ENCODE results near the gene PBX1. TPM values are rescaled to one million over a fixed set of nuclear protein-coding genes. Genes with fewer than 3 reads are reported as not detected.

PBX1 gene
- total RNA-seq, 2 donors from 2014 or later, result 0.80 to 16.6 TPM

DNA sequence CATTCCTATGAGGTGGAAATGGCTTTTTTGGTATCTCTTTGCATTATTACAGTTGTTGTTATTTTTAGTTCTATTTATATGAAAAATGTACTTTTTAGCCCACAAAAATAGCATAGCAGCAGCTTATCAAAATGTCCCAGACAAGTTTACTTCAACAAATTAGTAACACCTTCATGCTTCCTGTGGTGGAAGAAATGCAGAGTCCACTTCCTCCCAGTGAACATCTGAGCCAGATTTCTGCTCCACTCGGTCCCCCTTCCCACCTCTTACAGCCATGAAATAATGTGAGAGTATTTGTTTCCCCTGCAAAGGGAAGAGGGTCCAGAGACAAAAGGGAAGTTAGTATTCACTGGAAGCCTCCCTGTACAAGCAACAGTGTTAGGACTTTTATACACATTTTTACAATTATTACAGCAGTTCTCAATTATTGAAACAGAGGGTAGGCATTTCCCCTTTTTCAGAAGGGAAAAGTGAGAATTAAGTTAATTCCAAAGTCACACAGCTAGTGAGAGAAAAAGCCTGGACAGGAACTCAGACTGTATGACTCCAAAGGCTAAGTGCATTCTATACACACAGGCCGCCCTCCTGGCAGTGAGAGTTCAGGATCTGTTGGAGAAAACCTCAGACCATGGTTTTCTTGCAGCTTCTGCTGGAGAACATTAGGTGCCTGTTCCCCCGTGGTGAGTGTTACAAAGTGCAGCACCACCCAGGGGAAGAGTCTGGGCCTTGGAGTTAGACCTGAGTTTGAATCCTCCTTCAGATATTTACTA is 126.5 kb downstream of the PBX1 start:
- H3K4me3 Mint-ChIP-seq, result no peak overlapping the region
- no peaks in the 10 kb centered on the region for H3K27me3 Mint-ChIP-seq
- no peaks in the 10 kb centered on the region for H3K4me1 Mint-ChIP-seq
- ATAC-seq (no peak), DNase-seq (no peak)
- no peak overlapping the region for H3K27ac Mint-ChIP-seq
- no peaks in the 10 kb centered on the region for H3K9me3 ChIP-seq (ENCODE audit: control insufficient read depth, low read length, poor library complexity, severe bottlenecking)
- no peaks in the 10 kb centered on the region for H3K36me3 Mint-ChIP-seq (ENCODE audit: low read depth)

DNA sequence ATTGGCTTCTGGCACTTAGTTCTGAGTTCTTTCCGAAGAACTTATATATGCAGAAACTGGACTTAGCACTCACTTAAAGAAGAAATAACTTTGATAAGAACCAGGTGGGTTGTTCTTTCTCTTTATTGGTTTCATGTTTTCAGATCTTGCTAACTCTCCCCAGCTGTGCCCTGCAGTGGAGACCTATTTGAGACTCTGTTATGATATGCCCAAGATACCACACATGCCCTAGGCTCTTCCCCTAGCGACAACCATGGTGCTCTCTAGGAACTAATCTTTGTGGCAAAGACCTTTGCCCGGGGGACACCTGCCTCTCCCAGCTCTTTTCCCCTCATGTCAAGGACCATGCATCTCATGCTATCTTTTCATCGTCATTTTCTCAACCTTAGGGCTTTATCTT is 128.8 kb downstream of the PBX1 start:
- Mint-ChIP-seq H3K27me3 (no peaks in the 10 kb centered on the region), H3K36me3 (ENCODE audit: low read depth) (no peaks in the 10 kb centered on the region), H3K4me1 (no peaks in the 10 kb centered on the region), H3K4me3 (no peak overlapping the region), H3K27ac (no peak overlapping the region)
- DNase-seq, result no peak
- H3K9me3 ChIP-seq (ENCODE audit: control insufficient read depth, low read length, poor library complexity, severe bottlenecking), result no peaks in the 10 kb centered on the region
- no peak for ATAC-seq

DNA sequence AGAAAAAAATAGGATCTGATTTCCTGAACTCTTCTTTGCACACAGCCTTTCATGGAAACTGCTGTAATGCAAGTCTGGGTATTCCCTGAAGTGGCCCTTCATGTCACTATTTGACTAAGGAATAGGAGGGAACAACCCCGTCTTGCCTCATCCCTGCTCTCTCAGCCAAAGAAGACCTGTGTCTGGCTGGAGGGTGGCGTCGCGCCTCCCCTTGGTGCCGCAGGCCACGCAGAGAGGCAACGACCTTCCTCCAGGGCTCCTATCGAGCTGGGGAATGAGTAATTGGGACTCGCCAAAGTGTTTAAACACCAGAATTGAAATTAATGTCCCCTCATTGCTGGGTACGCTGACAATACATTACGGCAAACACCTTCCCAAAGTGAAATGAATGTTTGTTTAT is 129.8 kb downstream of the PBX1 start:
- H3K4me3 Mint-ChIP-seq, result no peak overlapping the region
- no peaks in the 10 kb centered on the region for H3K27me3 Mint-ChIP-seq
- no peak for DNase-seq
- no peak for ATAC-seq
- no peak overlapping the region for H3K27ac Mint-ChIP-seq
- H3K4me1 Mint-ChIP-seq, result no peaks in the 10 kb centered on the region
- H3K36me3 Mint-ChIP-seq (ENCODE audit: low read depth), result no peaks in the 10 kb centered on the region
- no peaks in the 10 kb centered on the region for H3K9me3 ChIP-seq (ENCODE audit: control insufficient read depth, low read length, poor library complexity, severe bottlenecking)

DNA sequence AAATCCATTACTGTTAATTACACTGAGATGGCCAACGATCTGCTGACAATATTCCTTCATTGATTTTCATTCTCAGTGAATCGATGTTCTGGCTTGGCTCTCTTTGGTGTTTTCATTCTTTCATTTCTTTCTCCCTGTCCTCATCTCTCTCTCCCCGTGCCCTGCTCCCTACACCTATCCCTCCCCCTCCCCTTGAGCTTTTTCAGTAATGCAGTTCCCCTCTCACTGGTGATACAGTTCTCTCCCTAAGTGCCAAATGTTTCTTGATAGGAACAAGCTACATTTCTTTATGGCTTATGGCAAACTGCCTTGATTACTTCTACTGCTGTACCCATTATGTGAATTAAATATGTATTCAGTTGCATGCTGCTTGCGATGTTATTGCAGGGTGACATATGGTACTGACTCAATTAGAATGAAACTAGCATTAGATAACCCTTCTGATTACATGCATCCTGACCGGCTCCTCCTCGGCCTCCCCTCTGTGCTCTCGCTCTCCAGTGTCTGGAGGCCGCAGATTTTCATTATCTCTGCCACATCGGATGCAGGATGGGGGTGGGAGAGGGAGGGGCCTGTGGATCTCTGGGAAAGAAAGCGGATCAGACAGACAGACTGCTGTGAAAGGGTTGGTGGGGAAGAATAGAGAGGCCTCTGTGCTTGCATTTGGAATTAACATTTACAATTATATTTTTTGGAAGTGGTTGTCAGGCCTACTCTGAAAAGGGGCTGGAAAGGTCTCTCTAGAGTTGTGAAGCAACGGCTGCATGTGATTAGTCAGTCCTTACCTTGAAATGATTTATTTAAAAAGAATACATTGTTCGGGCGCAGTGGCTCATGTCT is 130.9 kb downstream of the PBX1 start:
- H3K36me3 Mint-ChIP-seq (ENCODE audit: low read depth), result no peaks in the 10 kb centered on the region
- H3K9me3 ChIP-seq (ENCODE audit: control insufficient read depth, low read length, poor library complexity, severe bottlenecking), result no peaks in the 10 kb centered on the region
- DNase-seq (no peak), ATAC-seq (no peak)
- no peaks in the 10 kb centered on the region for H3K4me1 Mint-ChIP-seq
- H3K27me3 Mint-ChIP-seq, result no peaks in the 10 kb centered on the region
- H3K27ac Mint-ChIP-seq, result no peak overlapping the region
- H3K4me3 Mint-ChIP-seq, result no peak overlapping the region

DNA sequence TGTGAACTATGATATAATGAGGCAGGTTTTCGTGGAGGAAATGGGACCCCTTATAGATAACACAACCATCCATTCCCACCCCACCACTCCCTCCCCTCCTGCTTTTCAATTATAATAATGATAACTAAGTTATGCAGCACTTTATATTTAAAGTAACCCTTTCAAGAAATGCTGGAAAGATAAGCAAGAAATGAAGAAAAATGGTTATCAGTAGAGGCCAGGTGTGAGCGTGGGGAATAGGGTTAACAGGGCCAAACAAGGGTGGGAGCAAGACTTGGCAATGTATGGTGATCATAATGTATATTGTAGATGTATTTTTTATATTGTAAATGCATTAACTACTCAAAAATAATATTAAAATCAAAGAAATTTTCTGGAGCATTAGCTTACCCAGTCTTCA is 133.4 kb downstream of the PBX1 start:
- H3K27me3 Mint-ChIP-seq, result no peaks in the 10 kb centered on the region
- no peak overlapping the region for H3K27ac Mint-ChIP-seq
- ATAC-seq (no peak), DNase-seq (no peak)
- H3K4me1 Mint-ChIP-seq, result no peaks in the 10 kb centered on the region
- H3K9me3 ChIP-seq (ENCODE audit: control insufficient read depth, low read length, poor library complexity, severe bottlenecking), result no peaks in the 10 kb centered on the region
- no peaks in the 10 kb centered on the region for H3K36me3 Mint-ChIP-seq (ENCODE audit: low read depth)
- H3K4me3 Mint-ChIP-seq, result no peak overlapping the region

DNA sequence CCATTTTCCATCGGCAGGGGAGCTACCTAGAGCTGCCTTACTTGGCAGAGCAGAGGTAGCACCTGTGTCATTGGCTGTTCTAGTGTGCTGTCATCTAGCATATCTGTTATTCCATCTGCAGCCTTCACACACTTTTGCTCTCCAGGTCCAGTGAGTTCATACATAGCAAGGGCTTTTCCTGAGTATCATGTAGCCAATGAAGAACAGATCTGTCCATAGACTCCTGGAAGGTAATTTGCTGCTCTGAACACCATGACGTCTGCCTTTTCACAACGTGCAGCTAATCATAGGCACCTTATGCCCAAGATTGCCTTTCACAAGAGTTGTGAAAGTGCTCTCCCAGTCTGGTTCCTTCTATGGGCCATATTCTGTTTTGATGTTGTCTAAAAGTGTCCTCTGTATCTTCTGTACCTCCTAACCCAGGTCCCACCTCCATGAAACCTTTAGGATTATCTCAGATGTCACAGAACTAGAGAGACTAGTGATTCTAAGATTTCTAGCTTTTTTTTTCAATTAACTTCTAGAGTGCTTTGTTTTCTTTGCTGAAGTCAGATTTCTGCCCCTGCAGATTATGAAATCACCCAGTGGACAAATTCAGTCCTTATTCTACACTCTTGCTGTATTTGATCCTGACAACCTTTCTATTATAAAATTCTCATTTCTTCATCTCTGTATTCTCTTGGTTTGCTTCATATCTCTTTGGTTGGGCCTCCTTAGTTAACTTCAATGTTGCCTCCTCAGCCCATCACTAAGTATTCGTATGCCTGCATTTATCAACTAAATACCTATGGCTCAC is 134.8 kb downstream of the PBX1 start:
- H3K4me1 Mint-ChIP-seq, result no peaks in the 10 kb centered on the region

DNA sequence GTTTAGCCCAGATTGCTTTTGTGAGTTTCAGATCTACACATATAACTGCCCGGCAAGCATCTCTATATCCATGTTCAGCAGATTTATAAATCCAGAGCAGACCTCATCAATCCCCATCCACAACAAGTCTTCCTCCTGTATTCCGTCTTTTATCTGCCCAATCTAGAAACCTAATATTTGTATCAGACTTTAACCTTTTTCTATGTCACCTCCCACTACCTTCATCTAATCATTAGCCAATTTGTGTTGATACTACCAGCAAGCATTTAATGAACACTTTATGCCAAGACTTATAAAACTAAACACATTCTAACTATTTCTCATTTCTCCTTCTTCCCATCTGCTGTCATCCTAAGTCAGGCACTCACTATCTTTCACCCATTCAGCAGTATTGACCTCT is 135.5 kb downstream of the PBX1 start:
- Mint-ChIP-seq H3K36me3 (ENCODE audit: low read depth) (no peaks in the 10 kb centered on the region), H3K4me1 (no peaks in the 10 kb centered on the region), H3K27me3 (no peaks in the 10 kb centered on the region), H3K4me3 (no peak overlapping the region), H3K27ac (no peak overlapping the region)
- no peaks in the 10 kb centered on the region for H3K9me3 ChIP-seq (ENCODE audit: control insufficient read depth, low read length, poor library complexity, severe bottlenecking)
- DNase-seq (no peak), ATAC-seq (no peak)

More for the DNA sequence above, 134.8 kb downstream of the PBX1 start:
- Mint-ChIP-seq H3K27ac (no peak overlapping the region), H3K36me3 (ENCODE audit: low read depth) (no peaks in the 10 kb centered on the region), H3K27me3 (no peaks in the 10 kb centered on the region), H3K4me3 (no peak overlapping the region)
- DNase-seq (no peak), ATAC-seq (no peak)
- H3K9me3 ChIP-seq (ENCODE audit: control insufficient read depth, low read length, poor library complexity, severe bottlenecking), result no peaks in the 10 kb centered on the region

DNA sequence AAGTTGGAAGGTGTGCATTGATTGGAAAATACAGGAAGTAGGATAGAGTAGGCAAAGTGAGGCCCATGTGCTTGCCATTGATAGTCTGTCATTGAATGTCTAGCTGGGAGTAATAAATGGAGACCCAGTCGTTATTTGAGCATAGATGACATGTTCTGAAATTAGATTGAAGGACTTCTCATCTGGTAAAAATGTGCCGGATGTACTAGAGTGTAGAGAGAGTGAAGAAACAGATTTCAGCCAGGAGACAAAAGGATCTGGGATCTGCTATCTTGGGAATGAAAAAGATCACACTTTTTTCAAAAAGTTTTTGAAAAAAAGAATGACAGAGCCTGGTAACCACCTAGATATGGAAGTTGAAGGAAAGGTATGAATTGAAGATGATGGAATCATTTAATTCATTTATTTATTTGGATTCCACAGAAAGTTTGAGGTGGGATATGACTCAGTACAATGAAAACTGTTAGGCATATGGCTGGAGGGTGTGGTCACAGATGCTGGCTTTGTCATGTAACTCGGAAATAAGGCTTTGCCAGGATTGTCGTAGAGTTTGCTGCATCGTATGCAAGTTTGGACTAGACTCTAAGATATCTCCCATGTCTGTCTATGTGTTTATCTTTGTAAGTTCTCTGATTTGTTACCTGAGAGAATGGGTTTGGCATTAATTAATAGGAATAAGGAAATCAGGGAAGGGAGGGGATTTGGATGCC is 137.1 kb downstream of the PBX1 start:
- H3K27ac Mint-ChIP-seq, result no peak overlapping the region
- no peaks in the 10 kb centered on the region for H3K4me1 Mint-ChIP-seq
- no peaks in the 10 kb centered on the region for H3K27me3 Mint-ChIP-seq
- H3K9me3 ChIP-seq (ENCODE audit: control insufficient read depth, low read length, poor library complexity, severe bottlenecking), result no peaks in the 10 kb centered on the region
- ATAC-seq (no peak), DNase-seq (no peak)
- no peak overlapping the region for H3K4me3 Mint-ChIP-seq
- no peaks in the 10 kb centered on the region for H3K36me3 Mint-ChIP-seq (ENCODE audit: low read depth)

DNA sequence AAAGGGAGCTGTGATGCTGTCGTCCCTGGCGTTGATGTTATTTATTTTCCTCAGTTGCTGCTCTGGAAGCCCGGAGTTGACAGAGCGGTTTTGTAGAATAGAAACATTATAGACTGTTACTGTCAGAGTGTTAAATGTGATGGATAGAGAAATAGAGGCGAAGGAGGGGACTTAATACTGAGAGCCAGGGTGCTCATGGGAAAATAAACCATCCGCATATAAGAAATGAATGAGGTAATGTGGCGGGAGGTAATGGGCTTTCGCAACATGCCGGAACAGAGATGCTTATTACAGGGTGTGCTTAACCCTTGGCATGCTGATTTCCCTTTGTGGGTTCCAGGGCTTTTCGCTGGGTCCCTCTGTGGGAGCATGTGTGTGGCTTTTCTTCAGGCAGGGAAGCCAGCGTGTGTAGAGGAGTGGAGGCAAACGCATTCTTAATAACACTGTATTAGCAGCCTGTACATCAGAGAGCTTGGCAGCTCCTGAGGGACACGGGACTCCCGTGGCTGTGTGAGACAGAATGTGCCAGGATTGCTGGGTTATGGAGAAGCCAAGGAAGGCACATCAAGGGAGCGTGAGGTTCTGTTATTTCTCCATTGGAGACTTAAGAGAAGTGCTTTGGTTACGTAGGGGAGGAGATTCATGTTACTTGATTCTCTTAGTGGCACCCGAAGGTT is 141.0 kb downstream of the PBX1 start:
- no peak overlapping the region for H3K4me3 Mint-ChIP-seq
- DNase-seq (no peak), ATAC-seq (no peak)
- H3K9me3 ChIP-seq (ENCODE audit: control insufficient read depth, low read length, poor library complexity, severe bottlenecking), result no peaks in the 10 kb centered on the region
- no peaks in the 10 kb centered on the region for H3K27me3 Mint-ChIP-seq
- no peaks in the 10 kb centered on the region for H3K36me3 Mint-ChIP-seq (ENCODE audit: low read depth)
- H3K27ac Mint-ChIP-seq, result no peak overlapping the region
- no peaks in the 10 kb centered on the region for H3K4me1 Mint-ChIP-seq

DNA sequence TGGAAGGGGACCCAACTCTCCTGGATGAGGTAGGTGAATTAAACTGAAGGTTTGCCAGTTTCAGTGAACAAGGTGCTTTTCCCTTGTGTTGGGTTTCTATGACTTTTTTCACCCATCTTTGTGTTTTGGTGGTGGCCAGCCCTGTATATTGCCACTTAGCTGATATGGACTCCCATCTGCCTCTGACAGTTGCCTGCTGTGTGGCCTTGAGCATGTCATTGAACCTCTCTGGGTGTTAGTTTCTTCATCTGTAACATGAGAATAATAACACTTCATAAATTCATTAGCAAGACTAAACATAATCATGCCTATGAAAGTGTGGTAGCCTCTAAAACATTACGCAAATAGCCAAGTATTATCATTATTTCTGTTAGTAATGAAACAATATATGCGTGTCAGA is 141.7 kb downstream of the PBX1 start:
- no peaks in the 10 kb centered on the region for H3K9me3 ChIP-seq (ENCODE audit: control insufficient read depth, low read length, poor library complexity, severe bottlenecking)
- Mint-ChIP-seq H3K4me1 (no peaks in the 10 kb centered on the region), H3K27me3 (no peaks in the 10 kb centered on the region), H3K27ac (no peak overlapping the region), H3K36me3 (ENCODE audit: low read depth) (no peaks in the 10 kb centered on the region), H3K4me3 (no peak overlapping the region)
- no peak for DNase-seq
- ATAC-seq, result no peak

DNA sequence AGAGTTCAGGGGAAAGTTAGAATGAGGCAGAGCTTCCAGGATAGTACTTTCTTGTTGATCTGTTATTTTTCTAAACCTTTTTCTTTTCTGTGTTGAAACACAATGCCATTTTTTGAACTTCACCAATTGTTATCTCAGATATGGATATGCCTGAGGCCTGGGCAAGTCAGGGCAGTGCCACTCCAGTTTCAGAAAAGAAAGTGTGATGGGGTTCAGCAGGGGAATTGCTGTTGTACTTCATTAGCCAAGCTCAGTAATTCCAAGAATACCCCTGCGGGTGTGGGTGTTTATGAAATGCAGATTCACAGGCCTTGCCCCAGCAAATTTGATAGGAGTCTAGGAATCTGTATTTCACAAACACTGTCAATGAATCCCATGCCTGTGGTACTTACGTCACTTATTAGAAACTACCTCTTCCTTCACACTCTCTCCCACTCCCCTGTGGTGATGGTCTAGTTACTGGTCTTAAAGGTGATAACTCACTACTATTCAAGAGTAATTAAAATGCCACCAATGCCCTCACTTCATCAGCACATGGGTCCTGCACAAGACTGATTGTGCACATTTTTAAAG is 142.3 kb downstream of the PBX1 start:
- H3K27ac Mint-ChIP-seq, result no peak overlapping the region
- no peaks in the 10 kb centered on the region for H3K27me3 Mint-ChIP-seq
- no peak overlapping the region for H3K4me3 Mint-ChIP-seq
- no peaks in the 10 kb centered on the region for H3K9me3 ChIP-seq (ENCODE audit: control insufficient read depth, low read length, poor library complexity, severe bottlenecking)
- H3K4me1 Mint-ChIP-seq, result no peaks in the 10 kb centered on the region
- no peaks in the 10 kb centered on the region for H3K36me3 Mint-ChIP-seq (ENCODE audit: low read depth)
- no peak for DNase-seq
- no peak for ATAC-seq

DNA sequence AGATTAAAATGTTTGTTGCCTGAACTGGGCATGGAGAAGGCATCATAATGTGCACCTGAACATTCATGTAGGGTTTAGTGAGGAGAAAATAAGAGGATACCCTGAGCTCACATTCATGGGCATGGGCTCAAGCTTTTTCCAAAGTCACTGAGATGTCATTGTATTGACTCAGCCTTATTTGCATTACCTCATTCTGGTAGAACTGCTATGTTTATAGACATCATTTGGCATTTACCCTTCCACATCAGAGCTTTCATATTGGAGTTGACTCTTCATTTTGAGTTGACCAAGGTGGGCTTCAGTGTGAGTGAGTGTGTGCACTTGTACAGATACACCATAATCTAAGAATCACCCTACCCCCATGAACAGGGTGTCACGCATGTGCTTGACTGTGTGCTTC is 143.2 kb downstream of the PBX1 start:
- no peak overlapping the region for H3K4me3 Mint-ChIP-seq
- no peaks in the 10 kb centered on the region for H3K36me3 Mint-ChIP-seq (ENCODE audit: low read depth)
- no peaks in the 10 kb centered on the region for H3K27me3 Mint-ChIP-seq
- no peak for ATAC-seq
- no peaks in the 10 kb centered on the region for H3K9me3 ChIP-seq (ENCODE audit: control insufficient read depth, low read length, poor library complexity, severe bottlenecking)
- no peaks in the 10 kb centered on the region for H3K4me1 Mint-ChIP-seq
- no peak for DNase-seq
- H3K27ac Mint-ChIP-seq, result no peak overlapping the region

Data from T-helper 17 cell (primary cell).